CD4-positive, alpha-beta T cell (primary cell): ENCODE measurements around the gene HSPB1. TPM values are rescaled to one million over a fixed set of nuclear protein-coding genes. Genes with fewer than 3 reads are reported as not detected.

Experiments used
- ATAC-seq: fragments of 200-7000 bp; cut with Tn5 transposase; one replicate; pipeline ENCODE4 v1.10.0; 2022; ENCODE audit warnings: mild to moderate bottlenecking; ENCODE audit not compliant: poor library complexity
- CTCF ChIA-PET: fragments of 350-600 bp; sonication (Branson Sonifier 250); formaldehyde crosslinking; loops from one replicate; lab custom pipeline; 2021; ENCODE audit warnings: antibody characterized with exemption, inconsistent platforms; lab: Charles Lee
- POLR2A ChIA-PET: fragments of 350-600 bp; sonication (Branson Sonifier 250); formaldehyde crosslinking; loops from one replicate; lab custom pipeline; 2021; ENCODE audit warnings: antibody characterized with exemption, inconsistent platforms; lab: Charles Lee
- DNase-seq, 14 experiments: peaks; one replicate each; pipeline ENCODE4 v3.0.0-alpha.2; 2013 to 2020; ENCODE audit warnings: mixed read lengths in 2 of 14
- H3K27ac ChIP-seq, 2 donors: one replicate each; pipeline versions ENCODE4 v1.5.1 to v1.7.0; 2013; ENCODE audit warnings: low read length in 2 of 2, low read depth in 1 of 2, mild to moderate bottlenecking in 1 of 2
- H3K27me3 ChIP-seq, 2 experiments: 1 replicate in 1 of 2; 2 replicates in 1 of 2; pipeline versions ENCODE4 v1.6.1 to v1.7.0; 2013; ENCODE audit warnings: low read length in 2 of 2, control low read depth in 1 of 2, mild to moderate bottlenecking in 1 of 2, moderate library complexity in 1 of 2; ENCODE audit not compliant: insufficient read depth in 2 of 2, control insufficient read depth in 1 of 2
- H3K36me3 ChIP-seq: one replicate; pipeline ENCODE4 v1.6.1; 2013; ENCODE audit warnings: low read length, control low read depth; ENCODE audit not compliant: insufficient read depth
- H3K4me1 ChIP-seq: one replicate; pipeline ENCODE4 v1.6.1; 2013; ENCODE audit warnings: low read length, control low read depth; ENCODE audit not compliant: insufficient read depth
- H3K4me3 ChIP-seq: one replicate; pipeline ENCODE4 v1.5.1; 2013; ENCODE audit warnings: mild to moderate bottlenecking, low read length, moderate library complexity
- H3K9me3 ChIP-seq, 2 experiments: 1 replicate in 1 of 2; 2 replicates in 1 of 2; pipeline versions ENCODE4 v1.6.1 to v1.7.0; 2013; ENCODE audit warnings: low read length in 2 of 2, mild to moderate bottlenecking in 2 of 2, control low read depth in 1 of 2, moderate library complexity in 1 of 2; ENCODE audit not compliant: control insufficient read depth in 1 of 2, insufficient read depth in 1 of 2
- H3K27ac Mint-ChIP-seq: one replicate; pipeline ENCODE4 v1.8.0; 2020; ENCODE audit warnings: mixed read lengths
- H3K27me3 Mint-ChIP-seq: one replicate; pipeline ENCODE4 v1.8.0; 2021; ENCODE audit warnings: mixed read lengths
- H3K36me3 Mint-ChIP-seq: one replicate; pipeline ENCODE4 v1.8.0; 2021; ENCODE audit warnings: low read depth, mixed read lengths
- H3K4me1 Mint-ChIP-seq: one replicate; pipeline ENCODE4 v1.8.0; 2021; ENCODE audit warnings: low read depth, mixed read lengths
- H3K4me3 Mint-ChIP-seq: one replicate; pipeline ENCODE4 v1.8.0; 2020; ENCODE audit warnings: mild to moderate bottlenecking, mixed read lengths
- H3K9me3 Mint-ChIP-seq: one replicate; pipeline ENCODE4 v1.8.0; 2020; ENCODE audit warnings: mixed read lengths
- CTCF ChIP-seq: fragments of 200-600 bp; IDR thresholded peaks from one replicate; pipeline ENCODE4 v1.8.0; 2022; ENCODE audit warnings: antibody characterized with exemption, mild to moderate bottlenecking
- intact Hi-C, 2 experiments: fragments of 100-400 bp; cut with DNase I in 1 of 2; cut with micrococcal nuclease in 1 of 2; formaldehyde crosslinking; loops; one replicate each; pipeline versions ENCODE4 v1.15.1 to v1.9.0; 2023 to 2025; cut with DNase I, micrococcal nuclease
- total RNA-seq, 174 experiments: library from RNA in 2 of 174; stranded (reverse) in 2 of 174; gene quantifications; one replicate each; pipeline ENCODE4 v1.2.3 and lab custom pipeline; 2021 to 2026

The HSPB1 gene
- total RNA-seq, 2 experiments from 2014 or later: 38.0 to 38.6 TPM

- intact Hi-C loops: no loop called here
- no peak overlapping the region for H3K27ac Mint-ChIP-seq
These were observed 35.2 kb upstream of the HSPB1 start for GRCh38 chr7:76267107-76267893.

GRCh38 chr7:76267894-76268183 lies 34.6 kb upstream of the HSPB1 start:
- ATAC-seq: no peak
- Mint-ChIP-seq H3K9me3 (no peaks in the 10 kb centered on the region), H3K36me3 (no peaks in the 10 kb centered on the region), H3K27me3 (peaks cover 59% of the 10 kb centered on the region), H3K27ac (no peak overlapping the region), H3K4me3 (no peak overlapping the region), H3K4me1 (peaks cover 10% of the 10 kb centered on the region)
- no peak overlapping the region for H3K27ac ChIP-seq
- intact Hi-C loops: no loop called here
- ChIA-PET POLR2A (no interaction called here), CTCF (no interaction called here)
- peaks cover 11 to 22% of the 10 kb centered on the region in 2 experiments for H3K27me3 ChIP-seq
- TF ChIP-seq CTCF: no peak
- no peak for DNase-seq
- H3K9me3 ChIP-seq: no peaks in the 10 kb centered on the region
- H3K4me1 ChIP-seq: peaks cover 6% of the 10 kb centered on the region
- H3K4me3 ChIP-seq: no peak overlapping the region
- no peaks in the 10 kb centered on the region for H3K36me3 ChIP-seq

More at GRCh38 chr7:76267107-76267893, 35.2 kb upstream of the HSPB1 start:
- H3K4me1 Mint-ChIP-seq: peaks cover 10% of the 10 kb centered on the region
- H3K9me3 Mint-ChIP-seq: no peaks in the 10 kb centered on the region
- peaks cover 61% of the 10 kb centered on the region for H3K27me3 Mint-ChIP-seq
- H3K4me3 ChIP-seq: peak overlapping the region; percentile 7
- H3K27me3 ChIP-seq: peaks cover 11 to 22% of the 10 kb centered on the region in 2 experiments
- no peak overlapping the region for H3K4me3 Mint-ChIP-seq
- DNase-seq (no peak), ATAC-seq (peak; percentile 24)
- peaks cover 6% of the 10 kb centered on the region for H3K4me1 ChIP-seq
- no peaks in the 10 kb centered on the region for H3K36me3 ChIP-seq
- ChIA-PET POLR2A (interaction anchor here (1.0 kb wide), 1 partner anchor 50 kb away, joined by 3 read pairs; no protein-coding TSS in a partner anchor), CTCF (no interaction called here)
- H3K36me3 Mint-ChIP-seq: no peaks in the 10 kb centered on the region
- H3K27ac ChIP-seq: no peak overlapping the region
- no peak for TF ChIP-seq CTCF
- H3K9me3 ChIP-seq: no peaks in the 10 kb centered on the region

- CTCF ChIA-PET: no interaction called here
- Histone ChIP-seq H3K27me3 (peaks cover 11 to 22% of the 10 kb centered on the region in 2 experiments), H3K4me1 (peaks cover 9% of the 10 kb centered on the region), H3K4me3 (no peak overlapping the region), H3K9me3 (no peaks in the 10 kb centered on the region), H3K36me3 (no peaks in the 10 kb centered on the region), H3K27ac (no peak overlapping the region)
- no peak for ATAC-seq
- Mint-ChIP-seq H3K9me3 (no peaks in the 10 kb centered on the region), H3K27ac (no peak overlapping the region), H3K4me1 (peaks cover 10% of the 10 kb centered on the region), H3K4me3 (peak overlapping the region; percentile 58), H3K27me3 (peaks cover 59% of the 10 kb centered on the region), H3K36me3 (no peaks in the 10 kb centered on the region)
- POLR2A ChIA-PET: no interaction called here
- no peak for TF ChIP-seq CTCF
- DNase-seq: no peak
- intact Hi-C loops: no loop called here
These were observed 34.1 kb upstream of the HSPB1 start for GRCh38 chr7:76268376-76268775.
